DOHH2 (cell line): Measurements from ENCODE around the gene ARNT2.

Experiments used
- CTCF ChIP-seq: fragments of 200-600 bp; sonication (generic); IDR thresholded peaks from one replicate; pipeline ENCODE4 v1.5.1; 2014; ENCODE audit warnings: antibody characterized with exemption, mild to moderate bottlenecking, low read depth, low read length; ENCODE audit not compliant: poor library complexity, severe bottlenecking
- EZH2phosphoT487 ChIP-seq: fragments of 200-600 bp; sonication (generic); IDR thresholded peaks from 2 replicates; pipeline ENCODE4 v1.6.1; 2017; ENCODE audit warnings: borderline replicate concordance, mild to moderate bottlenecking, antibody characterized with exemption, low read length, moderate library complexity, mixed read lengths

GRCh38 chr15:80459380-80459779 lies 55.2 kb downstream of the ARNT2 start:
- TF ChIP-seq CTCF (no peak), EZH2phosphoT487 (no peak)
